HepG2 (cell line): ENCODE measurements around the gene CRMP1. TPM values are rescaled to one million over a fixed set of nuclear protein-coding genes. Genes with fewer than 3 reads are reported as not detected.

ENCODE experiments used
- ATAC-seq: fragments of 200-7000 bp; cut with Tn5 transposase; 3 replicates; pipeline ENCODE4 v1.9.1; 2020; ENCODE audit warnings: mild to moderate bottlenecking, moderate library complexity
- BruUV-seq: library from RNA; stranded (reverse); fragments of 400-500 nt; replicated peaks from 2 replicates; lab custom pipeline; 2021; lab: Mats Ljungman, UMichigan
- CTCF ChIA-PET: fragments of 300-600 bp; formaldehyde crosslinking; extraction: SDS; loops from one replicate; lab custom pipeline; 2021; ENCODE audit warnings: low total read pairs, inconsistent platforms, low intra/inter-chr PET ratio; lab: Yijun Ruan, JAX
- POLR2A ChIA-PET: fragments of 350-600 bp; sonication (Branson Sonifier 250); formaldehyde crosslinking; loops from one replicate; lab custom pipeline; 2020; ENCODE audit warnings: antibody characterized with exemption, inconsistent platforms; lab: Yijun Ruan, JAX
- DNase-seq: peaks from one replicate; pipeline ENCODE4 v3.0.0-alpha.2; 2015; ENCODE audit warnings: low spot score
- FAIRE-seq: peaks from 3 replicates; lab custom pipeline; 2011; peaks lifted over from hg19 to GRCh38; lab: Jason Lieb, UNC
- H2AFZ ChIP-seq: one replicate; pipeline ENCODE4 v1.6.1; 2011; ENCODE audit warnings: low read length, inconsistent platforms
- H3K27ac ChIP-seq: fragments of 300-600 bp; 3 replicates; pipeline ENCODE4 v1.8.0; 2011; ENCODE audit warnings: mixed run types, mild to moderate bottlenecking, mixed read lengths, low read length, inconsistent platforms; ENCODE audit not compliant: insufficient read depth; ENCODE audit errors: extremely low read length
- H3K27me3 ChIP-seq, 2 experiments: fragments of 200-600 bp in 1 of 2; 2 replicates in 1 of 2; 3 replicates in 1 of 2; pipeline versions ENCODE4 v1.6.0 to v1.8.0; 2011; ENCODE audit warnings: low read length in 2 of 2, mild to moderate bottlenecking in 2 of 2, moderate library complexity in 2 of 2, inconsistent platforms in 1 of 2; ENCODE audit not compliant: insufficient read depth in 2 of 2, control insufficient read depth in 1 of 2
- H3K36me3 ChIP-seq, 2 experiments: fragments of 200-600 bp in 1 of 2; replicated peaks in 1 of 2; 2 replicates in 1 of 2; 3 replicates in 1 of 2; pipeline versions ENCODE4 v1.5.1 to v1.8.0; 2011; ENCODE audit warnings: low read length in 2 of 2, inconsistent platforms in 1 of 2; ENCODE audit not compliant: insufficient read depth in 2 of 2, control insufficient read depth in 1 of 2
- H3K4me1 ChIP-seq: 2 replicates; pipeline ENCODE4 v1.5.1; 2012; ENCODE audit warnings: low read length, inconsistent platforms; ENCODE audit not compliant: insufficient read depth
- H3K4me2 ChIP-seq: 2 replicates; pipeline ENCODE4 v1.6.0; 2011; ENCODE audit warnings: low read depth, low read length, inconsistent platforms
- H3K4me3 ChIP-seq, 3 experiments: fragments of 200-600 bp in 1 of 3; sonication (generic), shearing (Covaris generic) in 1 of 3; replicated peaks in 1 of 3; 2 replicates each; pipeline ENCODE4 v1.5.1; 2011 to 2016; ENCODE audit warnings: low read length in 3 of 3, inconsistent platforms in 2 of 3, low read depth in 2 of 3, mild to moderate bottlenecking in 2 of 3, control low read depth in 1 of 3, mixed read lengths in 1 of 3; ENCODE audit not compliant: insufficient read depth in 1 of 3
- H3K79me2 ChIP-seq: one replicate; pipeline ENCODE4 v1.6.1; 2011; ENCODE audit warnings: low read length, inconsistent platforms; ENCODE audit not compliant: insufficient read depth
- H3K9ac ChIP-seq: 2 replicates; pipeline ENCODE4 v1.6.0; 2011; ENCODE audit warnings: mild to moderate bottlenecking, low read depth, low read length, inconsistent platforms; ENCODE audit not compliant: insufficient read depth
- H3K9me3 ChIP-seq: 2 replicates; pipeline ENCODE4 v1.5.1; 2012; ENCODE audit warnings: mild to moderate bottlenecking, low read length
- H4K20me1 ChIP-seq: 2 replicates; pipeline ENCODE4 v1.6.0; 2011; ENCODE audit warnings: inconsistent platforms, mild to moderate bottlenecking, low read length, moderate library complexity; ENCODE audit not compliant: insufficient read depth
- ATF7 ChIP-seq, 2 experiments: fragments of 450-650 bp in 1 of 2; sonication (generic) in 1 of 2; formaldehyde crosslinking in 1 of 2; IDR thresholded peaks; 2 replicates each; pipeline versions ENCODE4 v1.4.0 to v1.6.1; 2016 to 2020; ENCODE audit warnings: antibody characterized with exemption in 1 of 2, mild to moderate bottlenecking in 1 of 2, missing genetic modification reagents in 1 of 2
- BORCS8-MEF2B ChIP-seq: sonication (generic); formaldehyde crosslinking; IDR thresholded peaks from 2 replicates; pipeline ENCODE4 v1.8.0; 2022; ENCODE audit warnings: mild to moderate bottlenecking, missing genetic modification reagents
- CEBPB ChIP-seq: IDR thresholded peaks from 2 replicates; pipeline ENCODE4 v1.6.1; 2011; ENCODE audit warnings: low read depth, low read length, improper control_type of control experiment, borderline replicate concordance
- CEBPG ChIP-seq: IDR thresholded peaks from 2 replicates; pipeline ENCODE4 v1.6.1; 2016
- CREB1 ChIP-seq, 2 experiments: fragments of 450-650 bp in 1 of 2; IDR thresholded peaks; 2 replicates each; pipeline ENCODE4 v1.6.1; 2016 to 2017; ENCODE audit warnings: control low read depth in 1 of 2, mild to moderate bottlenecking in 1 of 2, missing compliant biosample characterization in 1 of 2, missing genetic modification characterization in 1 of 2
- ESRRA ChIP-seq: sonication (generic); formaldehyde crosslinking; IDR thresholded peaks from 2 replicates; pipeline ENCODE4 v1.5.1; 2020; ENCODE audit warnings: mild to moderate bottlenecking, low read depth, missing genetic modification reagents
- JDP2 ChIP-seq: sonication (generic); formaldehyde crosslinking; IDR thresholded peaks from 2 replicates; pipeline ENCODE4 v1.8.1; 2022; ENCODE audit warnings: missing genetic modification reagents, borderline replicate concordance
- JUND ChIP-seq: sonication (generic); formaldehyde crosslinking; IDR thresholded peaks from 2 replicates; pipeline ENCODE4 v1.8.0; 2022; ENCODE audit warnings: mild to moderate bottlenecking, missing genetic modification reagents
- NONO ChIP-seq, 2 experiments: fragments of 450-650 bp in 1 of 2; sonication (generic) in 1 of 2; formaldehyde crosslinking in 1 of 2; IDR thresholded peaks in 1 of 2; conservative IDR thresholded peaks in 1 of 2; 2 replicates each; pipeline versions ENCODE4 v1.6.1 to v1.8.0; 2017 to 2022; ENCODE audit warnings: mild to moderate bottlenecking in 1 of 2, missing genetic modification reagents in 1 of 2, moderate library complexity in 1 of 2
- RNF2 ChIP-seq: fragments of 450-650 bp; conservative IDR thresholded peaks from 2 replicates; pipeline ENCODE4 v1.6.1; 2016; ENCODE audit warnings: low read depth
- ZNF33B ChIP-seq: sonication (generic); formaldehyde crosslinking; IDR thresholded peaks from 2 replicates; pipeline ENCODE4 v1.5.1; 2020; ENCODE audit warnings: mild to moderate bottlenecking, missing genetic modification reagents
- ZNF44 ChIP-seq: sonication (generic); formaldehyde crosslinking; IDR thresholded peaks from 2 replicates; pipeline ENCODE4 v1.5.1; 2020; ENCODE audit warnings: mild to moderate bottlenecking, missing genetic modification reagents
- ZNF615 ChIP-seq: sonication (generic); formaldehyde crosslinking; IDR thresholded peaks from 2 replicates; pipeline ENCODE4 v1.5.0; 2020; ENCODE audit warnings: mild to moderate bottlenecking, missing genetic modification reagents, borderline replicate concordance
- WGBS: methylation state at CpG from one replicate; pipeline ENCODE4 v1.1.6; 2017; ENCODE audit warnings: low lambda C conversion rate; 5-methylcytosine and 5-hydroxymethylcytosine counted together
- in situ Hi-C: cut with HindIII; loops from 2 replicates; pipeline ENCODE4 v1.10.0; 2017; ENCODE audit warnings: low pct_unique_long_range_greater_than_20kb; ENCODE audit not compliant: extremely low pct_ligation_motif_present
- intact Hi-C: fragments of 100-400 bp; cut with micrococcal nuclease; formaldehyde crosslinking; loops from one replicate; pipeline ENCODE4 v1.10.0; 2022; ENCODE audit not compliant: unreplicated experiment
- polyA plus RNA-seq, 8 experiments: library from polyadenylated mRNA; depleted of rRNA in 3 of 8; stranded (reverse) in 7 of 8; unstranded in 1 of 8; fragments of >200 nt; fragmentation: Illumina TruSeq in 4 of 8; extraction: Trizol in 4 of 8; gene quantifications; 2 replicates each; pipeline versions ENCODE4 v1.2.1 to v1.2.3, GENCODE V29; 2011 to 2016; ENCODE audit warnings: low read depth in 4 of 8, missing spikeins in 1 of 8, mixed read lengths in 1 of 8; ENCODE audit not compliant: insufficient read depth in 1 of 8
- total RNA-seq, 5 experiments: library from RNA; depleted of rRNA; stranded (reverse); fragments of >200 nt; fragmentation: Illumina TruSeq; extraction: Trizol; gene quantifications; 2 replicates each; pipeline ENCODE4 v1.2.3, GENCODE V29; 2016; ENCODE audit warnings: low read depth in 1 of 5
- TF ChIP-seq, protein P1 (sequence below): sonication (generic); formaldehyde crosslinking; conservative IDR thresholded peaks from 2 replicates; pipeline ENCODE4 v1.8.0; 2022; ENCODE audit warnings: low read depth, missing genetic modification reagents
- TF ChIP-seq, protein P2 (sequence below): sonication (generic); formaldehyde crosslinking; IDR thresholded peaks from 2 replicates; pipeline ENCODE4 v1.5.1; 2020; ENCODE audit warnings: mild to moderate bottlenecking, missing genetic modification reagents, borderline replicate concordance

CRMP1 gene
- total and polyA plus RNA-seq, 2 of the 13 experiments (the other 11 are each of a cell fraction or from before 2014, with no cell fraction given) = not detected

DNA sequence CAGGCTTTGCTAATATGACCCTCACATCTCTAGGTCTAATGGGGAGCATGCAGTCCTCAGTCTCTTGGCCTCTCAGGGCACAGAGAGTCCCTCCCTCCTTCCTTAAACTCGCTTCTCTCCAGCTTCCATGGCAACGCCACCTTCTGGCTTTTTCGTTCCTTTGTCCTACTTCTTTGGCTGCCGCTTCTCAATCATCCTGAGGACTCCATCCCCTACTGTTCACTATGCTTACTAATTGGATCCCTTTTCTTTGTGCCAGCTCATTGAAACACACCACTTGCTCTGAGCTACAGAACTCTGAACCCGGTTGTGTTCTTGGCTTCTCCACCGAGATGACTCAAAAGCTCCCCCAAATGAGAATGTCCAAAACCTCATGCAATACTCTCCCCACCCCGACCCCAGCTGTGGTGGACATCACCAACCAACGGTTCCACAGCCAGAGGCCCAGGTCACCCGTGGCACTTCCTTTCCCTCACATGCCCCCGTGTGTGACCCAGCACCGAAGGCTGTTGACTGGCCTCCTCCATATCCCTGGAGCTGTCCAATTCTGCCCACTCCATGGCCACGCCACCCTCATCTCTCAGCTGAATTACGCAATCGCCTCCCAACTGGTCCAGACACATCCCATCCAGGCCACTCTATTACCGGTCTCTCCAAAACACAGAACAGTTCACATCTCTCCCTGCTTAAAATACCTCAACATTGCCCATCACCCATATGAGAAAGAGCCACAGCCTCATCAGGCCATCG is 34.7 kb downstream of the CRMP1 start:
- POLR2A ChIA-PET = no interaction called here
- BruUV-seq = no TSS peak
- WGBS = 19% methylated on average over 16 of the region's 16 CpGs
- Histone ChIP-seq H3K79me2 (no peaks in the 10 kb centered on the region), H3K4me2 (no peak overlapping the region), H3K36me3 (no peaks in the 10 kb centered on the region), H4K20me1 (no peaks in the 10 kb centered on the region), H3K9ac (no peak overlapping the region), H3K27me3 (peaks cover 3 to 11% of the 10 kb centered on the region in 2 experiments; a peak in 4 of 5 replicates), H2AFZ (no peak overlapping the region), H3K4me3 (no peak overlapping the region), H3K27ac (no peak overlapping the region), H3K4me1 (no peaks in the 10 kb centered on the region), H3K9me3 (no peaks in the 10 kb centered on the region)
- FAIRE-seq (no peak), ATAC-seq (no peak), DNase-seq (no peak)
- in situ Hi-C loops = no loop called here
- CTCF ChIA-PET = no interaction called here
- peak; percentile 25; the same call in 1 of the 2 replicates for TF ChIP-seq CEBPG (CRISPR knock-in tag)
- TF ChIP-seq, protein P1, sequence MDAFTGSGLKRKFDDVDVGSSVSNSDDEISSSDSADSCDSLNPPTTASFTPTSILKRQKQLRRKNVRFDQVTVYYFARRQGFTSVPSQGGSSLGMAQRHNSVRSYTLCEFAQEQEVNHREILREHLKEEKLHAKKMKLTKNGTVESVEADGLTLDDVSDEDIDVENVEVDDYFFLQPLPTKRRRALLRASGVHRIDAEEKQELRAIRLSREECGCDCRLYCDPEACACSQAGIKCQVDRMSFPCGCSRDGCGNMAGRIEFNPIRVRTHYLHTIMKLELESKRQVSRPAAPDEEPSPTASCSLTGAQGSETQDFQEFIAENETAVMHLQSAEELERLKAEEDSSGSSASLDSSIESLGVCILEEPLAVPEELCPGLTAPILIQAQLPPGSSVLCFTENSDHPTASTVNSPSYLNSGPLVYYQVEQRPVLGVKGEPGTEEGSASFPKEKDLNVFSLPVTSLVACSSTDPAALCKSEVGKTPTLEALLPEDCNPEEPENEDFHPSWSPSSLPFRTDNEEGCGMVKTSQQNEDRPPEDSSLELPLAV (CRISPR knock-in tag) = no peak
- TF ChIP-seq CEBPB = peak; percentile 86
- intact Hi-C loops = no loop called here

DNA sequence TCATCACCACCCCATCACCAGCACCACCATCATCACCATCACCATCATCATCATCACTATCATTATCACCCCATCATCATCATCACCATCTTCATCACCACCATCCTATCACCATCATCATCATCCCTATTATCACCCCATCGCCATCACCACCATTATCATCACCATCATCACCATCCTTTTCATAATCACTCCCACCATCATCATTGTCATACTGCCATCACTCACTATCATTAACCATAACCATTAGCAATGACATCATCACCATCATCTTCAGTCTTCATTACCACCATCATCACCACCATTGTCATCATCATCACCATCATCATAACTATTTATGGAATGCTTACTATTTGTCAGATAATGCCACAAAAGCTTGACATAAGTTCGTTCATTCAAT is 35.7 kb downstream of the CRMP1 start:
- no TSS peak for BruUV-seq
- Histone ChIP-seq H3K4me3 (no peak overlapping the region), H3K36me3 (no peaks in the 10 kb centered on the region), H4K20me1 (no peaks in the 10 kb centered on the region), H3K9me3 (no peaks in the 10 kb centered on the region), H3K9ac (no peak overlapping the region), H3K27me3 (peaks cover 3 to 11% of the 10 kb centered on the region in 2 experiments; a peak in 3 of 5 replicates), H3K27ac (no peak overlapping the region), H3K79me2 (no peaks in the 10 kb centered on the region), H2AFZ (no peak overlapping the region), H3K4me1 (no peaks in the 10 kb centered on the region), H3K4me2 (no peak overlapping the region)
- no peak for FAIRE-seq
- POLR2A ChIA-PET = no interaction called here
- in situ Hi-C loops = no loop called here
- WGBS = 1% methylated on average over 2 of the region's 2 CpGs
- ATAC-seq = no peak
- intact Hi-C loops = no loop called here
- no peak for DNase-seq
- CTCF ChIA-PET = no interaction called here
- TF ChIP-seq JDP2 = no peak
- no peak for TF ChIP-seq ZNF33B
- peak; percentile 97 for TF ChIP-seq CREB1 (IDR thresholded peaks at IDR 0.05)
- no peak for TF ChIP-seq CREB1 (CRISPR knock-in tag; IDR thresholded peaks at IDR 0.05)
- TF ChIP-seq ATF7 (IDR thresholded peaks at IDR 0.05) = peak; percentile 100
- TF ChIP-seq ATF7 (CRISPR knock-in tag; IDR thresholded peaks at IDR 0.05) = no peak
- no peak for TF ChIP-seq ZNF615 (CRISPR knock-in tag)
- TF ChIP-seq, protein P2, sequence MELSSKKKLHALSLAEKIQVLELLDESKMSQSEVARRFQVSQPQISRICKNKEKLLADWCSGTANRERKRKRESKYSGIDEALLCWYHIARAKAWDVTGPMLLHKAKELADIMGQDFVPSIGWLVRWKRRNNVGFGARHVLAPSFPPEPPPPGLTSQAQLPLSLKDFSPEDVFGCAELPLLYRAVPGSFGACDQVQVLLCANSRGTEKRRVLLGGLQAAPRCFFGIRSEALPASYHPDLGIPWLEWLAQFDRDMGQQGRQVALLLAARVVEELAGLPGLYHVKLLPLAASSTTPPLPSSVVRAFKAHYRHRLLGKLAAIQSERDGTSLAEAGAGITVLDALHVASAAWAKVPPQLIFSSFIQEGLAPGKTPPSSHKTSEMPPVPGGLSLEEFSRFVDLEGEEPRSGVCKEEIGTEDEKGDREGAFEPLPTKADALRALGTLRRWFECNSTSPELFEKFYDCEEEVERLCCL = no peak
- no peak for TF ChIP-seq ESRRA
- TF ChIP-seq JUND = no peak
- no peak for TF ChIP-seq RNF2
- TF ChIP-seq ZNF44 (CRISPR knock-in tag) = no peak
- no peak for TF ChIP-seq NONO (IDR thresholded peaks at IDR 0.05)
- TF ChIP-seq NONO (CRISPR knock-in tag; conservative IDR thresholded peaks at IDR 0.05) = no peak
- TF ChIP-seq BORCS8-MEF2B (CRISPR knock-in tag) = no peak
